ENCODE data around the gene CDC37L1.
A peak's percentile ranks its signal among the peaks of the same experiment; 100 is the strongest.

Gene CDC37L1

DNA sequence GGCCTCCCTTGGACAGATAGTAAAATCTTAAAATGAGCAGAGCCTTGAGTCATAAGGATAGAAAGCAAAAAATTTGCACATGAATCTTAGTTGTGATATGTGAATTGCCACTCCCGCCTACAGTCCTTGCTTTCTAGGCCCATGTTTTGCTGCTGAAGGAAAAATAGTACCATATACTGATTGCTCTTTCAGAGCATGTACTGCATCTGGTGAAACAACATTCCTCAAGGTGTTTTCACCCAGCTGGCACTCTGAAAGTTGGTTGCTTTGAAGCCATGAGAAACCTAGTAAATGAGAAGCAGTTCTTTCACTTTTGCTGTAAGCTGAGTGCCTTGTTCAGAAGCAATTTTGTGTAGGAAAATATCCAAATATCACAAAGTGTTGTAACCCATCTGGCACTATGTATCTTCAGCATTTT lies 10.3 kb downstream of the CDC37L1 start:
- Histone ChIP-seq H3K4me3 (ENCODE audit: control insufficient read depth in 1 of 7, extremely low read depth in 1 of 7, insufficient read depth in 4 of 7, low read depth in 2 of 7, low read length in 6 of 7) (no peak overlapping the region), H3K9me3 (ENCODE audit: control extremely low read depth in 1 of 5, control insufficient read depth in 4 of 5, insufficient read depth in 2 of 5, low read depth in 1 of 5, low read length in 4 of 5) (no peaks in the 10 kb centered on the region), H3K27ac (ENCODE audit: insufficient read depth in 1 of 2, low read depth in 1 of 2, low read length in 2 of 2, poor library complexity in 1 of 2, severe bottlenecking in 2 of 2) (no peak overlapping the region), H3K4me1 (ENCODE audit: control extremely low read depth in 1 of 4, control insufficient read depth in 4 of 4, insufficient read depth in 4 of 4, low read length in 3 of 4) (no peaks in the 10 kb centered on the region), H3K36me3 (ENCODE audit: control insufficient read depth in 4 of 4, insufficient read depth in 4 of 4, low read length in 3 of 4) (peaks cover 18 to 37% (median 26%) of the 10 kb centered on the region in 4 experiments), H3K27me3 (replicated peaks in 2 of 5; ENCODE audit: control insufficient read depth in 4 of 5, insufficient read depth in 5 of 5, low read length in 4 of 5) (no peaks in the 10 kb centered on the region)
- CTCF ChIA-PET, result no interaction called here
- DNase-seq, result no peak
- 100% methylated on average over 1 of the region's 1 CpG for WGBS (ENCODE audit: insufficient coverage)
- POLR2A ChIA-PET, result no interaction called here

DNA sequence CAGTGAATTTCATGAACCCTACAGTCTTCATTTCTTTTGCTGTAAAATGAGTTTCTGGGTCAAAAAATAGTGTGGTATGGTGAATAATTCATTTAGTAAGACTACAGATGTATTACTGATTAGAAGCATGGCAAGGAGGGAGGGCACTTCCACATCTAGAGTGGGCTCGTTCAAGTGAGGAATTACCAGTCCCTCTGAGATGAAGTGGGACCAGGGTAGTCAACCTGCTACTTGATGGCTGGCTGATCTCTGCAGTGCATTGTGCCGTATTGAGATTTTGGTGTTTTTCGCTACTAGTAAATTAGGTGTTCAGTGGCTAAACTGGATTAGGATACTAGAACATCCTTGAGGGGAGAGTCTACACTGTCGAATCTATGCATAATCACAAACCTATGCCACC lies 10.8 kb downstream of the CDC37L1 start:
- Histone ChIP-seq H3K27me3 (replicated peaks in 2 of 5; ENCODE audit: control insufficient read depth in 4 of 5, insufficient read depth in 5 of 5, low read length in 4 of 5) (no peaks in the 10 kb centered on the region), H3K4me3 (ENCODE audit: control insufficient read depth in 1 of 7, extremely low read depth in 1 of 7, insufficient read depth in 4 of 7, low read depth in 2 of 7, low read length in 6 of 7) (no peak overlapping the region), H3K4me1 (ENCODE audit: control extremely low read depth in 1 of 4, control insufficient read depth in 4 of 4, insufficient read depth in 4 of 4, low read length in 3 of 4) (no peaks in the 10 kb centered on the region), H3K27ac (ENCODE audit: insufficient read depth in 1 of 2, low read depth in 1 of 2, low read length in 2 of 2, poor library complexity in 1 of 2, severe bottlenecking in 2 of 2) (no peak overlapping the region), H3K36me3 (ENCODE audit: control insufficient read depth in 4 of 4, insufficient read depth in 4 of 4, low read length in 3 of 4) (peaks cover 18 to 32% (median 24%) of the 10 kb centered on the region in 4 experiments), H3K9me3 (ENCODE audit: control extremely low read depth in 1 of 5, control insufficient read depth in 4 of 5, insufficient read depth in 2 of 5, low read depth in 1 of 5, low read length in 4 of 5) (no peaks in the 10 kb centered on the region)
- WGBS (ENCODE audit: insufficient coverage), result 96% methylated on average over 3 of the region's 4 CpGs
- CTCF ChIA-PET, result no interaction called here
- POLR2A ChIA-PET, result no interaction called here
- DNase-seq, result no peak

DNA sequence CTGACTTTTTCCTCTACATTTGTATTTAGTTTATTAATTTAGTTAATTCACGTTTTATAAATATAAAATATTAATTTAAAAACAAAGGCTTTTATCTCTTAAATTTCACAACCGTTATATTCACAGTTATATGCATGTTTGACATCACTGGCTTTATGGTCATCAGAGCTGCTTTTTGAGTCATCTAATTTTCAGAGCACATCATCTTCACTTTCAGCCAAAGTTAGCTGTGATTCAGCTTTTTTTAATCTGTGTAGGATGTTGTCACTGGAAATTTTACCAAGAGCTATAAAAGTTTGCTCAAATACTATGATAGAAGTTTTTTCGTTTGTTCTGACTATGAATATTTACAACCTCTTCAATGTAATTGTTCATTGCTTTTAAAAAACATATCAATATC lies 12.4 kb downstream of the CDC37L1 start:
- WGBS (ENCODE audit: insufficient coverage), result 100% methylated on average over 1 of the region's 3 CpGs
- CTCF ChIA-PET, result interaction anchor here (1.2 kb wide), 1 partner anchor 12 kb away, joined by 4 read pairs; the partner anchor contains the start of gene CDC37L1
- peaks cover 16 to 26% (median 22%) of the 10 kb centered on the region in 4 experiments for H3K36me3 ChIP-seq (ENCODE audit: control insufficient read depth in 4 of 4, insufficient read depth in 4 of 4, low read length in 3 of 4)
- no peaks in the 10 kb centered on the region for H3K27me3 ChIP-seq (replicated peaks in 2 of 5; ENCODE audit: control insufficient read depth in 4 of 5, insufficient read depth in 5 of 5, low read length in 4 of 5)
- no peak overlapping the region for H3K4me3 ChIP-seq (ENCODE audit: control insufficient read depth in 1 of 7, extremely low read depth in 1 of 7, insufficient read depth in 4 of 7, low read depth in 2 of 7, low read length in 6 of 7)
- no peak for DNase-seq
- POLR2A ChIA-PET, result no interaction called here
- H3K4me1 ChIP-seq (ENCODE audit: control extremely low read depth in 1 of 4, control insufficient read depth in 4 of 4, insufficient read depth in 4 of 4, low read length in 3 of 4), result no peaks in the 10 kb centered on the region
- no peak overlapping the region for H3K27ac ChIP-seq (ENCODE audit: insufficient read depth in 1 of 2, low read depth in 1 of 2, low read length in 2 of 2, poor library complexity in 1 of 2, severe bottlenecking in 2 of 2)
- no peaks in the 10 kb centered on the region for H3K9me3 ChIP-seq (ENCODE audit: control extremely low read depth in 1 of 5, control insufficient read depth in 4 of 5, insufficient read depth in 2 of 5, low read depth in 1 of 5, low read length in 4 of 5)

DNA sequence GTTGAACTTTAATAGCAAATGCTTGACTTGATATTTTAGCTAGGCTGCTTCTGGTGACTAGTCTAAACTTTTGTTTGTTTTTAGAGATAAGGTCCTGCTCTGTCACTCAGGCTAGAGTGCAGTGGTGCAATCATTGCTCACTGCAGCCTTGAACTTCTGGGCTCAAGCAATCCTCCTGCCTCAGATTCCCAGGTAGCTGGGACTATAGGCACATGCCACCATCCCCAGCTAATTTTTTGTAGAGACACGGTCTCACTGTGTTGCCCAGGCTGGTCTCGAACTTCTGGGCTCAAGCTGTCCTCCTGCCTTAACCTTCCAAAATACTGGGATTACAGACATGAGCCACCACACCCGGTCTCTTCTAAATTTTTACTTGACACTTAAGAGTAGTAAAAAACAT lies 20.7 kb downstream of the CDC37L1 start:
- ChIA-PET CTCF (no interaction called here), POLR2A (no interaction called here)
- H3K27ac ChIP-seq (ENCODE audit: insufficient read depth in 1 of 2, low read depth in 1 of 2, low read length in 2 of 2, poor library complexity in 1 of 2, severe bottlenecking in 2 of 2), result no peak overlapping the region
- no peaks in the 10 kb centered on the region for H3K27me3 ChIP-seq (replicated peaks in 2 of 5; ENCODE audit: control insufficient read depth in 4 of 5, insufficient read depth in 5 of 5, low read length in 4 of 5)
- H3K36me3 ChIP-seq (ENCODE audit: control insufficient read depth in 4 of 4, insufficient read depth in 4 of 4, low read length in 3 of 4), result peaks cover 14 to 33% (median 24%) of the 10 kb centered on the region in 4 experiments
- WGBS (ENCODE audit: insufficient coverage), result 100% methylated on average over 2 of the region's 3 CpGs
- no peaks in the 10 kb centered on the region for H3K9me3 ChIP-seq (ENCODE audit: control extremely low read depth in 1 of 5, control insufficient read depth in 4 of 5, insufficient read depth in 2 of 5, low read depth in 1 of 5, low read length in 4 of 5)
- DNase-seq, result no peak
- peaks cover 0 to 7% (median 2%) of the 10 kb centered on the region in 4 experiments for H3K4me1 ChIP-seq (ENCODE audit: control extremely low read depth in 1 of 4, control insufficient read depth in 4 of 4, insufficient read depth in 4 of 4, low read length in 3 of 4)
- H3K4me3 ChIP-seq (ENCODE audit: control insufficient read depth in 1 of 7, extremely low read depth in 1 of 7, insufficient read depth in 4 of 7, low read depth in 2 of 7, low read length in 6 of 7), result no peak overlapping the region

DNA sequence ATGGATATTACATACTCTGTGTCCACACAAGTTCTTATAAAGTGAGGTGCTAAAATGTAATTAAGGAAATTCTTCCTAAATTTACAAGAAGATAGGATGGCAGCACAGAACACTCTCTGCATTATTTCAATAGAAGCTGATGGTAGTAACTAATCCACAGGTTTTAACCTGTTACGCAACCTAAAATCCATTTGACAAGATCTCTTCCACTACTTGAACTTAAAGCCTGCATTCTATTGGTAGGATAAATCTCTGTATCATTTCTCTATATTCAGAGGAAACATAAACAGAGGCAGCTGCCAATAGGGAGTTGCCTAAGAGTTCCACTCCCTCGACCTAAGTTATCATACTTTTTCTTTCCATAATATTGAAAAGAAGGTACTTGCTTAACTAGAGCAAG lies 21.6 kb downstream of the CDC37L1 start:
- ChIA-PET POLR2A (no interaction called here), CTCF (interaction anchor here (2.1 kb wide), 1 partner anchor 16 kb away, joined by 8 read pairs; no protein-coding TSS in a partner anchor)
- Histone ChIP-seq H3K27ac (ENCODE audit: insufficient read depth in 1 of 2, low read depth in 1 of 2, low read length in 2 of 2, poor library complexity in 1 of 2, severe bottlenecking in 2 of 2) (no peak overlapping the region), H3K4me1 (ENCODE audit: control extremely low read depth in 1 of 4, control insufficient read depth in 4 of 4, insufficient read depth in 4 of 4, low read length in 3 of 4) (peaks cover 0 to 7% (median 2%) of the 10 kb centered on the region in 4 experiments), H3K36me3 (ENCODE audit: control insufficient read depth in 4 of 4, insufficient read depth in 4 of 4, low read length in 3 of 4) (peaks cover 14 to 31% (median 22%) of the 10 kb centered on the region in 4 experiments), H3K4me3 (ENCODE audit: control insufficient read depth in 1 of 7, extremely low read depth in 1 of 7, insufficient read depth in 4 of 7, low read depth in 2 of 7, low read length in 6 of 7) (no peak overlapping the region), H3K27me3 (replicated peaks in 2 of 5; ENCODE audit: control insufficient read depth in 4 of 5, insufficient read depth in 5 of 5, low read length in 4 of 5) (no peaks in the 10 kb centered on the region), H3K9me3 (ENCODE audit: control extremely low read depth in 1 of 5, control insufficient read depth in 4 of 5, insufficient read depth in 2 of 5, low read depth in 1 of 5, low read length in 4 of 5) (no peaks in the 10 kb centered on the region)
- WGBS (ENCODE audit: insufficient coverage), result 100% methylated on average over 1 of the region's 2 CpGs
- DNase-seq, result no peak

DNA sequence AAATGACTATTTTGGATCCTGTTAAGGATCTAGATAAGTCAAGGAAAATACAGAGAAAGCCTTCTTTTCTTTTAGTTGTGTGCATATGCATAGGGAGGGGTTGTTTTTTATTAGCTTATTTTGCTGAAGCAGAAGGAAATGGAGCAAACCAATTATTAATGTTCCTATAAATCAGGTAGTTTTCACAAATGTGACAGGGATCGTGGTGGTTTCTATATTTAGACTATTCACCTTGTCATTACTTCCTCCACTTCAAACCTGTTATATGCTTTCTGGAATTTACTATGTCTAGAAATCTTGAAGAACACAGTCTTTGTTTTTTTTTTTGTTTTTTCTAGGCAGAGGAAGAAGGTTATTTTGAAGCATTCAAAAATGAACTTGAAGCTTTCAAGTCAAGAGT lies 22.2 kb downstream of the CDC37L1 start:
- ChIA-PET CTCF (interaction anchor here (2.1 kb wide), 1 partner anchor 17 kb away, joined by 8 read pairs; no protein-coding TSS in a partner anchor), POLR2A (no interaction called here)
- peak in 2 of 3 donors; percentile 48 to 56 for DNase-seq
- H3K27me3 ChIP-seq (replicated peaks in 2 of 5; ENCODE audit: control insufficient read depth in 4 of 5, insufficient read depth in 5 of 5, low read length in 4 of 5), result no peaks in the 10 kb centered on the region
- H3K27ac ChIP-seq (ENCODE audit: insufficient read depth in 1 of 2, low read depth in 1 of 2, low read length in 2 of 2, poor library complexity in 1 of 2, severe bottlenecking in 2 of 2), result no peak overlapping the region
- H3K9me3 ChIP-seq (ENCODE audit: control extremely low read depth in 1 of 5, control insufficient read depth in 4 of 5, insufficient read depth in 2 of 5, low read depth in 1 of 5, low read length in 4 of 5), result no peaks in the 10 kb centered on the region
- H3K4me3 ChIP-seq (ENCODE audit: control insufficient read depth in 1 of 7, extremely low read depth in 1 of 7, insufficient read depth in 4 of 7, low read depth in 2 of 7, low read length in 6 of 7), result no peak overlapping the region
- H3K36me3 ChIP-seq (ENCODE audit: control insufficient read depth in 4 of 4, insufficient read depth in 4 of 4, low read length in 3 of 4), result peaks cover 9 to 36% (median 24%) of the 10 kb centered on the region in 4 experiments
- WGBS (ENCODE audit: insufficient coverage), result no CpG with 5 or more reads among the region's 1 CpG
- H3K4me1 ChIP-seq (ENCODE audit: control extremely low read depth in 1 of 4, control insufficient read depth in 4 of 4, insufficient read depth in 4 of 4, low read length in 3 of 4), result peaks cover 0 to 7% (median 3%) of the 10 kb centered on the region in 4 experiments

DNA sequence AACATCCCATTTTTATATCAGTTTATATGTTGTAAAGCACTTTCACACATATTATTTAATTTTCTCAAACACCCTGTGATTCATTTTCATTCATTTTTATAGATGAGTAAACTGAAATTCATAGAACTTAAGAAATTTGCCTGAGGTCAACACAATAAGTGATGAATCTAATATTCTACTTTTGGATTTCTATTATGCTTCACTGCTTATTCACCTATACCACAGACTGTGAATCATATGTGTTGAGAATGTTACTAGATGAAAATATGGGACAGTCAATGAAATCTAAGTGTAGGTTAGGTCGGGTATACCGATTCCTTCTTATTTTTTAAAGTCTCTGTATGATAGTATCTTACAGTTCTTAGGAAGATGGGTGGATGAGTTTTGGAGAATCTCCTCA lies 24.8 kb downstream of the CDC37L1 start:
- Histone ChIP-seq H3K9me3 (ENCODE audit: control extremely low read depth in 1 of 5, control insufficient read depth in 4 of 5, insufficient read depth in 2 of 5, low read depth in 1 of 5, low read length in 4 of 5) (no peaks in the 10 kb centered on the region), H3K36me3 (ENCODE audit: control insufficient read depth in 4 of 4, insufficient read depth in 4 of 4, low read length in 3 of 4) (peaks cover 6 to 28% (median 15%) of the 10 kb centered on the region in 4 experiments), H3K27ac (ENCODE audit: insufficient read depth in 1 of 2, low read depth in 1 of 2, low read length in 2 of 2, poor library complexity in 1 of 2, severe bottlenecking in 2 of 2) (no peak overlapping the region), H3K4me1 (ENCODE audit: control extremely low read depth in 1 of 4, control insufficient read depth in 4 of 4, insufficient read depth in 4 of 4, low read length in 3 of 4) (peaks cover 0 to 10% (median 7%) of the 10 kb centered on the region in 4 experiments), H3K27me3 (replicated peaks in 2 of 5; ENCODE audit: control insufficient read depth in 4 of 5, insufficient read depth in 5 of 5, low read length in 4 of 5) (no peaks in the 10 kb centered on the region), H3K4me3 (ENCODE audit: control insufficient read depth in 1 of 7, extremely low read depth in 1 of 7, insufficient read depth in 4 of 7, low read depth in 2 of 7, low read length in 6 of 7) (no peak overlapping the region)
- ChIA-PET POLR2A (no interaction called here), CTCF (no interaction called here)
- DNase-seq, result no peak
- WGBS (ENCODE audit: insufficient coverage), result 100% methylated on average over 2 of the region's 2 CpGs
